B cell (primary cell): ENCODE results near the gene ELOVL6.

Experiments used
- EZH2 ChIP-seq: IDR thresholded peaks from 2 replicates; pipeline ENCODE4 v1.6.1; 2012; ENCODE audit warnings: borderline replicate concordance, low read depth, mild to moderate bottlenecking, moderate library complexity, low read length; ENCODE audit not compliant: insufficient read depth, poor library complexity, severe bottlenecking
- TF ChIP-seq, protein P1 (sequence below): fragments of 200-600 bp; IDR thresholded peaks from one replicate; pipeline ENCODE4 v1.8.0; 2022; ENCODE audit warnings: antibody characterized with exemption, mild to moderate bottlenecking

- no peak for TF ChIP-seq EZH2
- TF ChIP-seq, protein P1, sequence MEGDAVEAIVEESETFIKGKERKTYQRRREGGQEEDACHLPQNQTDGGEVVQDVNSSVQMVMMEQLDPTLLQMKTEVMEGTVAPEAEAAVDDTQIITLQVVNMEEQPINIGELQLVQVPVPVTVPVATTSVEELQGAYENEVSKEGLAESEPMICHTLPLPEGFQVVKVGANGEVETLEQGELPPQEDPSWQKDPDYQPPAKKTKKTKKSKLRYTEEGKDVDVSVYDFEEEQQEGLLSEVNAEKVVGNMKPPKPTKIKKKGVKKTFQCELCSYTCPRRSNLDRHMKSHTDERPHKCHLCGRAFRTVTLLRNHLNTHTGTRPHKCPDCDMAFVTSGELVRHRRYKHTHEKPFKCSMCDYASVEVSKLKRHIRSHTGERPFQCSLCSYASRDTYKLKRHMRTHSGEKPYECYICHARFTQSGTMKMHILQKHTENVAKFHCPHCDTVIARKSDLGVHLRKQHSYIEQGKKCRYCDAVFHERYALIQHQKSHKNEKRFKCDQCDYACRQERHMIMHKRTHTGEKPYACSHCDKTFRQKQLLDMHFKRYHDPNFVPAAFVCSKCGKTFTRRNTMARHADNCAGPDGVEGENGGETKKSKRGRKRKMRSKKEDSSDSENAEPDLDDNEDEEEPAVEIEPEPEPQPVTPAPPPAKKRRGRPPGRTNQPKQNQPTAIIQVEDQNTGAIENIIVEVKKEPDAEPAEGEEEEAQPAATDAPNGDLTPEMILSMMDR: no peak
Observed at GRCh38 chr4:110071466-110071865, 126.9 kb downstream of the ELOVL6 start.
